G401 (cell line): ENCODE results near the gene PKD1. TPM values are rescaled to one million over a fixed set of nuclear protein-coding genes. Genes with fewer than 3 reads are reported as not detected.

Experiments
- DNase-seq: peaks from one replicate; pipeline ENCODE4 v3.0.0-alpha.2; 2015; ENCODE audit warnings: low spot score
- in situ Hi-C: cut with HindIII; loops from 2 replicates; pipeline ENCODE4 v1.10.0; 2016; ENCODE audit warnings: low sequenced_read_pairs, mixed read lengths
- total RNA-seq: library from RNA; depleted of rRNA; stranded (reverse); fragments of >200 nt; shearing (Covaris generic); gene quantifications from 2 replicates; pipeline ENCODE4 v1.2.3, GENCODE V29; 2014; rRNA removed

PKD1 gene
- total RNA-seq, 1 experiment from 2014 or later: 113 TPM

- in situ Hi-C loops: no loop called here
- DNase-seq: peak; percentile 95
Observed at GRCh38 chr16:2047330-2048115, 88.2 kb downstream of the PKD1 start, which contains the start of the genes NTHL1 and TSC2. Gene NTHL1, minus strand, starts transcription at chr16:2047834. Its CDS starts 11 bp downstream, at chr16:2047823. Gene TSC2, plus strand, starts transcription at chr16:2047985. Its CDS starts 631 bp downstream, at chr16:2048616.

GRCh38 chr16:2046893-2047329 is 88.8 kb downstream of the PKD1 start:
- no peak for DNase-seq
- in situ Hi-C loops: no loop called here

GRCh38 chr16:2045965-2046892 is 89.5 kb downstream of the PKD1 start:
- in situ Hi-C loops: no loop called here
- DNase-seq: no peak

- in situ Hi-C loops: no loop called here
- no peak for DNase-seq
Observed at GRCh38 chr16:2044541-2044940, 91.2 kb downstream of the PKD1 start.

GRCh38 chr16:2043667-2044451 is 91.8 kb downstream of the PKD1 start:
- in situ Hi-C loops: no loop called here
- DNase-seq: peak; percentile 47

GRCh38 chr16:2042986-2043666 is 92.6 kb downstream of the PKD1 start:
- no peak for DNase-seq
- in situ Hi-C loops: no loop called here

- in situ Hi-C loops: no loop called here
- DNase-seq: no peak
Observed at GRCh38 chr16:2042171-2042985, 93.3 kb downstream of the PKD1 start.

- in situ Hi-C loops: no loop called here
- DNase-seq: peak; percentile 71
Observed at GRCh38 chr16:2040787-2041522, 94.7 kb downstream of the PKD1 start.

GRCh38 chr16:2040041-2040786 is 95.5 kb downstream of the PKD1 start:
- DNase-seq: no peak
- in situ Hi-C loops: no loop called here

GRCh38 chr16:2039274-2040031 is 96.2 kb downstream of the PKD1 start:
- no peak for DNase-seq
- in situ Hi-C loops: loop anchor here (5.0 kb wide), 1 partner anchor 123 kb away; no protein-coding TSS in a partner anchor

Other genes with a start within 250 kb of the PKD1 start
- 1.2 and 9.8 TPM in 2 replicates for gene HS3ST6, start 217.5 kb downstream of the PKD1 start, total RNA-seq
- 72.3 and 79.3 TPM in 2 replicates for gene MSRB1, start 192.7 kb downstream of the PKD1 start, total RNA-seq
- not detected in 2 replicates for gene RPL3L, start 181.2 kb downstream of the PKD1 start, total RNA-seq
- 339 and 361 TPM in 2 replicates for gene NDUFB10, start 176.4 kb downstream of the PKD1 start, total RNA-seq
- 10,196 and 11,503 TPM in 2 replicates for gene RPS2, start 171.1 kb downstream of the PKD1 start, total RNA-seq
- gene RNF151, start 169.0 kb downstream of the PKD1 start, total RNA-seq: not detected in 2 replicates
- 78.6 and 84.2 TPM in 2 replicates for gene TBL3, start 163.8 kb downstream of the PKD1 start, total RNA-seq
- gene NOXO1, start 154.4 kb downstream of the PKD1 start, total RNA-seq: not detected in 2 replicates
- 41.8 and 51.5 TPM in 2 replicates for gene GFER, start 151.7 kb downstream of the PKD1 start, total RNA-seq
- gene SYNGR3, start 145.9 kb downstream of the PKD1 start, total RNA-seq: 30.5 and 36.7 TPM in 2 replicates
- gene ZNF598, start 126.1 kb downstream of the PKD1 start, total RNA-seq: 58.0 and 72.1 TPM in 2 replicates
- gene NPW, start 116.1 kb downstream of the PKD1 start, total RNA-seq: not detected in 2 replicates
- 20.5 and 28.9 TPM in 2 replicates for gene NHERF2, start 109.0 kb downstream of the PKD1 start, total RNA-seq
- gene NTHL1, start 88.1 kb downstream of the PKD1 start, total RNA-seq: 25.2 and 36.6 TPM in 2 replicates
- gene TSC2, start 87.9 kb downstream of the PKD1 start, total RNA-seq: 23.3 and 36.4 TPM in 2 replicates
- 46.8 and 55.2 TPM in 2 replicates for gene RAB26, start 12.7 kb upstream of the PKD1 start, total RNA-seq
- gene TRAF7, start 19.9 kb upstream of the PKD1 start, total RNA-seq: 76.1 and 99.9 TPM in 2 replicates
- 0.80 and 4.2 TPM in 2 replicates for gene CASKIN1, start 60.7 kb upstream of the PKD1 start, total RNA-seq
- 34.8 and 86.2 TPM in 2 replicates for gene MLST8, start 69.6 kb upstream of the PKD1 start, total RNA-seq
- 1.9 and 2.1 TPM in 2 replicates for gene BRICD5, start 75.0 kb upstream of the PKD1 start, total RNA-seq
- 47.8 and 70.9 TPM in 2 replicates for gene PGP, start 78.9 kb upstream of the PKD1 start, total RNA-seq
- gene E4F1, start 87.7 kb upstream of the PKD1 start, total RNA-seq: 40.4 and 59.4 TPM in 2 replicates
- gene DNASE1L2, start 100.5 kb upstream of the PKD1 start, total RNA-seq: 0.20 and 0.62 TPM in 2 replicates
- gene ECI1, start 115.7 kb upstream of the PKD1 start, total RNA-seq: 52.9 and 71.9 TPM in 2 replicates
- 145 and 179 TPM in 2 replicates for gene RNPS1, start 132.2 kb upstream of the PKD1 start, total RNA-seq
- gene ABCA3, start 204.8 kb upstream of the PKD1 start, total RNA-seq: 4.9 and 9.5 TPM in 2 replicates